Measurements from ENCODE around the gene PCDH10. TPM values are rescaled to one million over a fixed set of nuclear protein-coding genes. Genes with fewer than 3 reads are reported as not detected.
A peak's percentile ranks its signal among the peaks of the same experiment; 100 is the strongest.

Gene PCDH10
- total RNA-seq (2011; cell fraction: chromatin; rRNA removed; ENCODE audit: low replicate concordance) = 1.7 and 1.9 TPM in 2 replicates
- total RNA-seq (2011; cell fraction: nucleolus; rRNA removed) = 1.3 and 2.0 TPM in 2 replicates
- total RNA-seq (2011; cell fraction: nucleoplasm; rRNA removed) = 1.1 and 2.0 TPM in 2 replicates
- total RNA-seq (2014; rRNA removed) (0.33 and 1.4 TPM in 2 replicates), total RNA-seq (2014; rRNA removed; fragmentation: Illumina TruSeq; extraction: Trizol) (0.19 and 0.22 TPM in 2 replicates), total RNA-seq (2015; rRNA removed; fragmentation: Illumina TruSeq; extraction: Trizol) (0.29 and 0.41 TPM in 2 replicates), total RNA-seq (2021) (0.40 and 0.55 TPM in 2 replicates), polyA plus RNA-seq (2011; rRNA removed) (0.03 and 0.22 TPM in 2 replicates), polyA plus RNA-seq (2014; fragmentation: Illumina TruSeq; extraction: Trizol) (0.45 and 0.68 TPM in 2 replicates), polyA plus RNA-seq (2014; fragmentation: Nextera tagmentation; extraction: Ambion mirVana) (under 1 TPM; 0.04 to 0.11 TPM), polyA plus RNA-seq (2014; rRNA removed) (0.50 and 0.61 TPM in 2 replicates), polyA minus RNA-seq (2011; rRNA and poly(A)+ RNA removed) (0.03 and 0.74 TPM in 2 replicates), Bru-seq, nascent RNA (percentile 36 among the genes with signal in this experiment), BruChase-seq, experiment 1, labeled RNA remaining after a 2-hour chase (percentile 29 among the genes with signal in this experiment), BruChase-seq, experiment 2, labeled RNA remaining after a 6-hour chase (percentile 32 among the genes with signal in this experiment)
- 0.06 and 0.27 TPM in 2 replicates for polyA plus RNA-seq (2011; cell fraction: cytosol; rRNA removed)
- 0.06 and 0.68 TPM in 2 replicates for polyA plus RNA-seq (2011; cell fraction: nucleus; rRNA removed)
- 0.74 and 1.1 TPM in 2 replicates for polyA plus RNA-seq (2012)
- polyA minus RNA-seq (2011; cell fraction: cytosol; rRNA and poly(A)+ RNA removed) = 0.19 TPM in 1 of 2 replicates, not detected in the other
- under 0.01 and 0.94 TPM in 2 replicates for polyA minus RNA-seq (2011; cell fraction: nucleus; rRNA and poly(A)+ RNA removed)
- long read RNA-seq, experiment 1, full-length matches to known transcripts = 1 of 1 reads
- long read RNA-seq, experiment 1, partial matches to known transcripts = 0 of 1 reads
- long read RNA-seq, experiment 1, other reads (novel, unspliced or antisense) = 0 of 1 reads
- long read RNA-seq, experiment 2 = 0 reads
- long read RNA-seq, experiment 3 = 0 reads

DNA sequence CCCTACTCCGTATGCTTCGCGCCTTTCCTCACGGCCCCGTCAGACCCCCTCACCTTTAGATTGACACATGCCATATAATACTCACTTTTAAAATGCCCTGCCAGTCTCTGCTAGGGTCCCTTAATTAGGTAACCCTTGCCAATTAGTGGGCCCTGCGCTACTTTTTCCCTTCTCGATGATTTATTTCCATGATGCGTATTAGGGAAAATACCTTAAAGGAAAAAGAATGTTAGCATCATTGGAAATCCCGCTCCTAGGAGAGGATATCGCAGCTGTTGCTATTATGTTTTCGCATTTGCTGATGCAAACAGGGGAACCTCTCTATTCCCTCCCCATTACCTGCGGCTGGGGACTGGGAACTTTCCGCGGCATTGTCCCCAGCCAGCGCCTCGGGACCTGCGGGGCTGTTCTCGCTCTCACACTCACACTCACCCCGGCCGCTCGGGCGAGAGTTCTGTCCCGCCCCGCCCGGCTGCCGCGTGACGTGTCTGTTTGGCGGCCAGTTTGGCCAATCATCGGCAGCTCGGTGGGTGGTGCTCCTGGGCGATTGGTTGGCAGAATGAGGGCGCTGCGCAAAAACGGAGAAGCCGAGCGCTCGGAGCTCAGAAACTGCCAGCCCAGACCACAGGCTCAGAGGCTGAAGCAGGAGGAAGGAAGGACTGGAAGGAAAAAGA, at the start of gene PCDH10:
PCDH10 (plus strand) TSS at position 605 of the 674 bp plus-strand sequence. CDS start 847 bp downstream, outside the sequence.
- Histone ChIP-seq H3K36me3 (ENCODE audit: control insufficient read depth, insufficient read depth, low read length) (no peaks in the 10 kb centered on the region), H3K4me2 (ENCODE audit: insufficient read depth, low read length) (peak within 1 kb of the TSS; percentile 11; the same call in 1 of the 2 replicates), H3K9me1 (ENCODE audit: control insufficient read depth, insufficient read depth, low read length) (no peaks in the 10 kb centered on the region), H3K9ac (ENCODE audit: insufficient read depth in 1 of 2, low read depth in 2 of 2, low read length in 2 of 2) (no peak within 1 kb of the TSS), H3K79me2 (ENCODE audit: control insufficient read depth, insufficient read depth, low read length) (no peaks in the 10 kb centered on the region), H3K4me3 (no peak within 1 kb of the TSS), H3K27me3 (ENCODE audit: control insufficient read depth in 2 of 2, insufficient read depth in 2 of 2, low read length in 2 of 2) (no peaks in the 10 kb centered on the region), H3K27ac (ENCODE audit: extremely low read depth, low read depth, low read length) (no peak within 1 kb of the TSS), H3K4me1 (replicated peaks in 1 of 2; ENCODE audit: control insufficient read depth in 2 of 2, insufficient read depth in 2 of 2, low read length in 2 of 2) (peaks cover 0 to 29% of the 10 kb centered on the region in 2 experiments; a peak in 2 of 5 replicates), H2AFZ (ENCODE audit: low read depth, low read length) (no peak within 1 kb of the TSS), H3K9me3 (replicated peaks; ENCODE audit: control insufficient read depth, insufficient read depth, low read depth, low read length) (no peaks in the 10 kb centered on the region), H4K20me1 (replicated peaks; ENCODE audit: control insufficient read depth, insufficient read depth, low read length) (no peaks in the 10 kb centered on the region)
- intact Hi-C loops (cut with micrococcal nuclease) (loop anchor here (5.0 kb wide), 1 partner anchor 448 kb away; no protein-coding TSS in a partner anchor), in situ Hi-C loops (cut with MboI) (no loop called here)
- DNase-seq (ENCODE audit: extremely low read depth in 1 of 4, low spot score in 3 of 4) (peak; percentile 44 to 64 (median 54)), FAIRE-seq (no peak), ATAC-seq (peak; percentile 86)
- ChIA-PET CTCF (ENCODE audit: low intra/inter-chr PET ratio) (no interaction called here), POLR2A (interaction anchor here (0.6 kb wide), 1 partner anchor 174 kb away, joined by 3 read pairs; no protein-coding TSS in a partner anchor)
- BruUV-seq (replicated peaks) = no TSS peak
- 12% methylated on average over 37 of the region's 38 CpGs for WGBS (ENCODE audit: insufficient coverage, low coverage, missing lambda C conversion rate)
- TF ChIP-seq CREM (IDR thresholded peaks at IDR 0.05; ENCODE audit: low read depth) = peak; percentile 54; the same call in 1 of the 2 replicates
- TF ChIP-seq RBFOX2 (IDR thresholded peaks at IDR 0.05; ENCODE audit: low read depth, low read length) = peak; percentile 59
- TF ChIP-seq HNRNPLL (IDR thresholded peaks at IDR 0.05; ENCODE audit: low read depth, low read length, poor library complexity, severe bottlenecking) = peak; percentile 6
- TF ChIP-seq POLR2G (IDR thresholded peaks at IDR 0.05; ENCODE audit: low read depth, low read length) = peak; percentile 65
- no peak for TF ChIP-seq KDM4B (IDR thresholded peaks at IDR 0.05; ENCODE audit: borderline replicate concordance in 2 of 2, low read depth in 1 of 2)
- TF ChIP-seq GABPB1 (CRISPR knock-in tag; IDR thresholded peaks at IDR 0.05) = no peak
- TF ChIP-seq PTTG1 (tag; IDR thresholded peaks at IDR 0.05; ENCODE audit: low read depth) = no peak
- TF ChIP-seq ZBTB12 (CRISPR knock-in tag; IDR thresholded peaks at IDR 0.05) = peak; percentile 90
- peak; percentile 33; the same call in 1 of the 2 replicates for TF ChIP-seq VEZF1 (CRISPR knock-in tag; IDR thresholded peaks at IDR 0.05)
- no peak for TF ChIP-seq GATA2 (CRISPR knock-in tag; IDR thresholded peaks at IDR 0.05)
- peak; percentile 28; the same call in 1 of the 2 replicates for TF ChIP-seq TFAP4 (CRISPR knock-in tag; IDR thresholded peaks at IDR 0.05; ENCODE audit: borderline replicate concordance)
- peak; percentile 27 for TF ChIP-seq TBP (optimal IDR thresholded peaks at IDR 0.05; ENCODE audit: low read depth, low read length)
- no peak for TF ChIP-seq RBM17 (IDR thresholded peaks at IDR 0.05; ENCODE audit: borderline replicate concordance, low read depth, low read length)

All from K562 (cell line).